HUES6 (cell line): Measurements from ENCODE around the gene TMEM170B.
"Not testable (repeated sequence)": the region's sequence is repeated elsewhere in the genome, so short reads cannot be mapped to it uniquely, and the experiment has no call there.

Experiments used
- H3K27ac ChIP-seq: 2 replicates; pipeline ENCODE4 v1.7.0; 2013; ENCODE audit warnings: low read depth, mild to moderate bottlenecking, low read length, inconsistent platforms
- H3K27me3 ChIP-seq: 2 replicates; pipeline ENCODE4 v1.6.1; 2013; ENCODE audit warnings: low read length; ENCODE audit not compliant: control insufficient read depth, insufficient read depth
- H3K36me3 ChIP-seq: 2 replicates; pipeline ENCODE4 v1.6.1; 2013; ENCODE audit warnings: low read length; ENCODE audit not compliant: control insufficient read depth, insufficient read depth
- H3K4me1 ChIP-seq: 2 replicates; pipeline ENCODE4 v1.6.1; 2013; ENCODE audit warnings: low read length; ENCODE audit not compliant: control insufficient read depth, insufficient read depth
- H3K4me3 ChIP-seq: 2 replicates; pipeline ENCODE4 v1.5.1; 2013; ENCODE audit warnings: low read depth, low read length
- H3K9ac ChIP-seq: one replicate; pipeline ENCODE4 v1.6.1; 2013; ENCODE audit warnings: mild to moderate bottlenecking, low read length
- H3K9me3 ChIP-seq: 2 replicates; pipeline ENCODE4 v1.6.1; 2013; ENCODE audit warnings: low read depth, low read length; ENCODE audit not compliant: control insufficient read depth, insufficient read depth

Gene TMEM170B

GRCh38 chr6:11534561-11534960 lies 3.0 kb upstream of the TMEM170B start:
- H3K9me3 ChIP-seq: no peaks in the 10 kb centered on the region
- H3K9ac ChIP-seq: no peak overlapping the region
- H3K4me3 ChIP-seq: no peak overlapping the region
- H3K36me3 ChIP-seq: no peaks in the 10 kb centered on the region
- peaks cover 17% of the 10 kb centered on the region for H3K27me3 ChIP-seq
- no peak overlapping the region for H3K27ac ChIP-seq
- H3K4me1 ChIP-seq: no peaks in the 10 kb centered on the region

GRCh38 chr6:11535801-11536230 lies 1.7 kb upstream of the TMEM170B start:
- H3K4me3 ChIP-seq: no peak overlapping the region
- no peaks in the 10 kb centered on the region for H3K9me3 ChIP-seq
- no peaks in the 10 kb centered on the region for H3K36me3 ChIP-seq
- H3K27ac ChIP-seq: no peak overlapping the region
- H3K4me1 ChIP-seq: no peaks in the 10 kb centered on the region
- H3K9ac ChIP-seq: no peak overlapping the region
- H3K27me3 ChIP-seq: peaks cover 26% of the 10 kb centered on the region

- Histone ChIP-seq H3K27me3 (peaks cover 29% of the 10 kb centered on the region), H3K9ac (no peak overlapping the region), H3K4me1 (no peaks in the 10 kb centered on the region), H3K4me3 (peak overlapping the region; percentile 92), H3K27ac (no peak overlapping the region), H3K36me3 (no peaks in the 10 kb centered on the region), H3K9me3 (no peaks in the 10 kb centered on the region)
These were observed 754 bp upstream of the TMEM170B start for GRCh38 chr6:11536795-11537194.

GRCh38 chr6:11538052-11538818 lies 686 bp downstream of the TMEM170B start:
- Histone ChIP-seq H3K27ac (no peak overlapping the region), H3K9me3 (no peaks in the 10 kb centered on the region), H3K27me3 (peaks cover 29% of the 10 kb centered on the region)

GRCh38 chr6:11538819-11539468 lies 1.4 kb downstream of the TMEM170B start:
- Histone ChIP-seq H3K4me1 (no peaks in the 10 kb centered on the region), H3K4me3 (peak overlapping the region; percentile 92), H3K9ac (no peak overlapping the region), H3K27ac (no peak overlapping the region), H3K27me3 (peaks cover 29% of the 10 kb centered on the region), H3K9me3 (no peaks in the 10 kb centered on the region), H3K36me3 (no peaks in the 10 kb centered on the region)

More at GRCh38 chr6:11538052-11538818, 686 bp downstream of the TMEM170B start:
- H3K9ac ChIP-seq: peak overlapping the region; percentile 54
- no peaks in the 10 kb centered on the region for H3K4me1 ChIP-seq
- H3K36me3 ChIP-seq: no peaks in the 10 kb centered on the region
- peak overlapping the region; percentile 92 for H3K4me3 ChIP-seq

GRCh38 chr6:11542863-11543262 lies 5.3 kb downstream of the TMEM170B start:
- peaks cover 27% of the 10 kb centered on the region for H3K27me3 ChIP-seq
- no peak overlapping the region for H3K27ac ChIP-seq
- H3K4me3 ChIP-seq: no peak overlapping the region
- no peak overlapping the region for H3K9ac ChIP-seq
- H3K9me3 ChIP-seq: no peaks in the 10 kb centered on the region
- no peaks in the 10 kb centered on the region for H3K4me1 ChIP-seq
- H3K36me3 ChIP-seq: no peaks in the 10 kb centered on the region

- peaks cover 17% of the 10 kb centered on the region for H3K27me3 ChIP-seq
- H3K4me3 ChIP-seq: no peak overlapping the region
- H3K27ac ChIP-seq: no peak overlapping the region
- no peaks in the 10 kb centered on the region for H3K36me3 ChIP-seq
- H3K9me3 ChIP-seq: no peaks in the 10 kb centered on the region
- no peak overlapping the region for H3K9ac ChIP-seq
- no peaks in the 10 kb centered on the region for H3K4me1 ChIP-seq
These were observed 6.5 kb downstream of the TMEM170B start for GRCh38 chr6:11543919-11544518.

GRCh38 chr6:11547846-11548245 lies 10.3 kb downstream of the TMEM170B start:
- H3K27ac ChIP-seq, H3K27me3 ChIP-seq, H3K9me3 ChIP-seq, H3K4me3 ChIP-seq, H3K36me3 ChIP-seq, H3K4me1 ChIP-seq, H3K9ac ChIP-seq: not testable (repeated sequence)

GRCh38 chr6:11548578-11548977 lies 11.0 kb downstream of the TMEM170B start:
- H3K4me3 ChIP-seq, H3K4me1 ChIP-seq, H3K9me3 ChIP-seq, H3K36me3 ChIP-seq, H3K27me3 ChIP-seq, H3K9ac ChIP-seq, H3K27ac ChIP-seq: not testable (repeated sequence)

- Histone ChIP-seq H3K27ac (no peak overlapping the region), H3K9ac (no peak overlapping the region), H3K36me3 (no peaks in the 10 kb centered on the region), H3K4me3 (no peak overlapping the region), H3K4me1 (0 out of 2 replicates have a peak, but pooled peaks cover 5% of the 10 kb centered on the region), H3K9me3 (no peaks in the 10 kb centered on the region), H3K27me3 (no peaks in the 10 kb centered on the region)
These were observed 13.5 kb downstream of the TMEM170B start for GRCh38 chr6:11551053-11551452.

GRCh38 chr6:11552442-11552841 lies 14.9 kb downstream of the TMEM170B start:
- H3K9ac ChIP-seq: no peak overlapping the region
- no peak overlapping the region for H3K4me3 ChIP-seq
- peaks cover 12% of the 10 kb centered on the region; the same call in 1 of the 2 replicates for H3K4me1 ChIP-seq
- no peaks in the 10 kb centered on the region for H3K27me3 ChIP-seq
- H3K36me3 ChIP-seq: no peaks in the 10 kb centered on the region
- no peak overlapping the region for H3K27ac ChIP-seq
- no peaks in the 10 kb centered on the region for H3K9me3 ChIP-seq
